OCI-LY1 (cell line): ENCODE measurements around the gene PDE6G.

Experiments used
- H2AFZ ChIP-seq: fragments of 200-600 bp; sonication (generic), shearing (Covaris generic); 2 replicates; pipeline ENCODE4 v1.6.0; 2014; ENCODE audit warnings: antibody characterized with exemption, mild to moderate bottlenecking, low read length
- H3F3A ChIP-seq: fragments of 200-600 bp; sonication (generic), shearing (Covaris generic); 2 replicates; pipeline ENCODE4 v1.6.0; 2014; ENCODE audit warnings: mild to moderate bottlenecking, antibody characterized with exemption, low read length, moderate library complexity; ENCODE audit not compliant: insufficient read depth
- H3K27ac ChIP-seq: fragments of 200-600 bp; sonication (generic); 2 replicates; pipeline ENCODE4 v1.5.1; 2014; ENCODE audit warnings: low read length, mixed run types, mild to moderate bottlenecking, low read depth; ENCODE audit not compliant: poor library complexity, severe bottlenecking
- H3K27me3 ChIP-seq: fragments of 200-600 bp; sonication (generic); 2 replicates; pipeline ENCODE4 v1.6.0; 2014; ENCODE audit warnings: antibody characterized with exemption, mild to moderate bottlenecking, low read length, moderate library complexity; ENCODE audit not compliant: insufficient read depth
- H3K36me3 ChIP-seq: fragments of 200-600 bp; sonication (generic); 2 replicates; pipeline ENCODE4 v1.6.1; 2014; ENCODE audit warnings: mild to moderate bottlenecking, antibody characterized with exemption, low read length, moderate library complexity, mixed read lengths; ENCODE audit not compliant: insufficient read depth
- H3K4me1 ChIP-seq: fragments of 200-600 bp; sonication (generic); 2 replicates; pipeline ENCODE4 v1.5.1; 2014; ENCODE audit warnings: mild to moderate bottlenecking, low read length, moderate library complexity; ENCODE audit not compliant: insufficient read depth, severe bottlenecking
- H3K4me2 ChIP-seq: fragments of 200-600 bp; sonication (generic), shearing (Covaris generic); 2 replicates; pipeline ENCODE4 v1.6.1; 2014; ENCODE audit warnings: low read length
- H3K4me3 ChIP-seq: fragments of 200-600 bp; sonication (generic); 2 replicates; pipeline ENCODE4 v1.5.1; 2014; ENCODE audit warnings: low read length, low read depth, mild to moderate bottlenecking, mixed read lengths; ENCODE audit not compliant: poor library complexity, severe bottlenecking
- H3K79me2 ChIP-seq: fragments of 200-600 bp; shearing (Covaris generic); 2 replicates; pipeline ENCODE4 v1.6.1; 2016; ENCODE audit warnings: mixed run types, low read length, mixed read lengths; ENCODE audit not compliant: insufficient read depth
- H3K9ac ChIP-seq: fragments of 200-600 bp; sonication (generic), shearing (Covaris generic); 2 replicates; pipeline ENCODE4 v1.6.1; 2014; ENCODE audit warnings: mild to moderate bottlenecking, low read length, mixed read lengths
- H3K9me2 ChIP-seq: fragments of 200-600 bp; sonication (generic), shearing (Covaris generic); 2 replicates; pipeline ENCODE4 v1.6.1; 2014; ENCODE audit warnings: low read depth, mild to moderate bottlenecking, low read length, mixed read lengths
- H3K9me3 ChIP-seq: fragments of 200-600 bp; shearing (Covaris generic); 2 replicates; pipeline ENCODE4 v1.6.1; 2014; ENCODE audit warnings: low read length, mixed read lengths
- H4K20me1 ChIP-seq: fragments of 200-600 bp; sonication (generic), shearing (Covaris generic); 2 replicates; pipeline ENCODE4 v1.6.0; 2016; ENCODE audit warnings: mild to moderate bottlenecking, low read length; ENCODE audit not compliant: insufficient read depth
- CTCF ChIP-seq: fragments of 200-600 bp; sonication (generic), shearing (Covaris generic); IDR thresholded peaks from 2 replicates; pipeline ENCODE4 v1.5.1; 2017; ENCODE audit warnings: mild to moderate bottlenecking, antibody characterized with exemption, low read length, moderate library complexity, mixed read lengths
- EZH2 ChIP-seq: fragments of 200-600 bp; sonication (generic), shearing (Covaris generic); IDR thresholded peaks from 2 replicates; pipeline ENCODE4 v1.8.0; 2017; ENCODE audit warnings: borderline replicate concordance, mixed run types, mild to moderate bottlenecking, antibody characterized with exemption, low read length, moderate library complexity, mixed read lengths

The PDE6G gene

DNA sequence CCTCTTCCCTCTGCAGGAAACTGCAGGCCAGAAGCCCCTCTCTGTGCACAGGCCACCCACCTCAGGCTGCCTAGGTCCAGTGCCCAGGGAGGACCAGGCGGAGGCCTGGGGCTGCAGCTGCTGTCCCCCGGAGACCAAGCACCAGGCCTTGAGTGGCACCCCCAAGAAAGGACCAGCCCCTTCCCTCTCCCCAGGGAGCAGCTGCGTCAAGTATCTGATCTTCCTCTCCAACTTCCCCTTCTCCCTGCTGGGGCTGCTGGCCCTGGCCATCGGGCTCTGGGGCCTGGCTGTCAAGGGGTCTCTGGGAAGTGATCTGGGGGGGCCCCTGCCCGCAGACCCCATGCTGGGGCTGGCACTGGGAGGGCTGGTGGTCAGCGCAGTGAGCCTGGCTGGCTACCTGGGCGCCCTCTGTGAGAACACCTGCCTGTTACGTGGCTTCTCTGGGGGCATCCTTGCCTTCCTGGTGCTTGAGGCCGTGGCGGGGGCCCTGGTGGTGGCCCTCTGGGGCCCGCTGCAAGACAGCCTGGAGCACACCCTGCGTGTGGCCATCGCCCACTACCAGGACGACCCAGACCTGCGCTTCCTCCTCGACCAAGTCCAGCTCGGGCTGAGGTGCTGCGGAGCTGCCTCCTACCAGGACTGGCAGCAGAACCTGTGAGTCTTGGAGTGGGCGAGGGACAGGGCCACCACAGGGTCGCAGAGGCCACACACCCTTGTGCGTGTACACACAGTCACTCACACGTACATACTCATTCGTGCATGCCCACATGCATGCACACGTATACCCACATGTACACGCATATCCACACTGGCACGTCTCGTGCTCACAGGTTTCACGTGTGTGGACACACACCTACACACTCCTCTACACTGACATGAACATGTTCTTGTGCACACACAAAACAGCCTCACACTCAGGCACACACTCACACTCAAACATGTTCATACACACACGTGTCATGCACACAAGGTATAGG lies 11.1 kb downstream of the PDE6G start:
- Histone ChIP-seq H2AFZ (no peak overlapping the region), H3F3A (no peaks in the 10 kb centered on the region), H3K4me1 (no peaks in the 10 kb centered on the region), H3K4me2 (no peak overlapping the region), H4K20me1 (no peaks in the 10 kb centered on the region), H3K36me3 (no peaks in the 10 kb centered on the region; the same call in 1 of the 2 replicates), H3K27ac (no peak overlapping the region), H3K9ac (no peak overlapping the region), H3K27me3 (peaks cover 10% of the 10 kb centered on the region; the same call in 1 of the 2 replicates), H3K9me3 (no peaks in the 10 kb centered on the region), H3K79me2 (no peaks in the 10 kb centered on the region), H3K9me2 (no peaks in the 10 kb centered on the region), H3K4me3 (no peak overlapping the region)
- no peak for TF ChIP-seq CTCF
- TF ChIP-seq EZH2, result no peak

DNA sequence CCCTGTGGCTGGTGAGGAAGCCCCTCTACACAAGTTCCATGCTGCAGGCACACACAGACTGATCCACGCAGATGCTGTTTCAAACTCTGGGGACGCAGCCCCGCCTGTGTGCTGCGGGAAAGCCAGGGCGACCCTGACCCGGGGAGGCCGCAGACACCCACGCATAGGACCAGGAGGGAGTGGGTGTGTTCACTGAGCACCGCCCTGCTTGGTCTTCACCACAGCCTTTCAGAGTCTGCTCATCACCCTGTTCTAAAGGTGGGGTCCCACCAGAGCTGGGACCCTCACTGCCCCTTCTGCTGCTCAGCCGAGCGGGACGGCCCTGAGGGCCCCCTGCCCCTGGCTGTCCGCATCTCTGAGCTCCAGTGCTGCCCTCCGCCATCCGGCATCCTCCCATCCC lies 11.8 kb downstream of the PDE6G start:
- Histone ChIP-seq H3K4me3 (no peak overlapping the region), H3K9ac (no peak overlapping the region), H3F3A (no peaks in the 10 kb centered on the region), H4K20me1 (no peaks in the 10 kb centered on the region), H3K9me2 (no peaks in the 10 kb centered on the region), H3K9me3 (no peaks in the 10 kb centered on the region), H3K4me2 (no peak overlapping the region), H2AFZ (no peak overlapping the region), H3K4me1 (no peaks in the 10 kb centered on the region), H3K27ac (no peak overlapping the region), H3K27me3 (peaks cover 9% of the 10 kb centered on the region; the same call in 1 of the 2 replicates), H3K79me2 (no peaks in the 10 kb centered on the region), H3K36me3 (no peaks in the 10 kb centered on the region; the same call in 1 of the 2 replicates)
- TF ChIP-seq EZH2 (no peak), CTCF (no peak)

- no peak overlapping the region for H3K27ac ChIP-seq
- H3K4me3 ChIP-seq, result no peak overlapping the region
- no peaks in the 10 kb centered on the region for H3K9me2 ChIP-seq
- H3K9ac ChIP-seq, result no peak overlapping the region
- no peaks in the 10 kb centered on the region for H4K20me1 ChIP-seq
- no peaks in the 10 kb centered on the region for H3K4me1 ChIP-seq
- TF ChIP-seq CTCF (no peak), EZH2 (no peak)
- H3K4me2 ChIP-seq, result no peak overlapping the region
- no peaks in the 10 kb centered on the region for H3K9me3 ChIP-seq
- no peaks in the 10 kb centered on the region for H3K36me3 ChIP-seq
- H3F3A ChIP-seq, result no peaks in the 10 kb centered on the region
- no peaks in the 10 kb centered on the region for H3K79me2 ChIP-seq
- peaks cover 6% of the 10 kb centered on the region; the same call in 1 of the 2 replicates for H3K27me3 ChIP-seq
- no peak overlapping the region for H2AFZ ChIP-seq
Measured at GRCh38 chr17:81641825-81642489, 14.4 kb downstream of the PDE6G start.
